ENCODE data around the gene FOXF2. TPM values are rescaled to one million over a fixed set of nuclear protein-coding genes. Genes with fewer than 3 reads are reported as not detected.
"Not testable (repeated sequence)": the region's sequence is repeated elsewhere in the genome, so short reads cannot be mapped to it uniquely, and the experiment has no call there.

FOXF2 gene
- 0.58 TPM for total RNA-seq

GRCh38 chr6:1389369-1390132 is at the start of gene FOXF2:
Gene FOXF2, plus strand, starts transcription at chr6:1389576. Its CDS starts 372 bp downstream, at chr6:1389948.
- ATAC-seq (peak; percentile 27), DNase-seq (ENCODE audit: low spot score) (no peak)
- intact Hi-C loops (cut with DNase I) = loop anchor here (10.0 kb wide), 1 partner anchor 795 kb away; no protein-coding TSS in a partner anchor

- no peak for ATAC-seq
- intact Hi-C loops (cut with DNase I) = no loop called here
Observed at GRCh38 chr6:1346101-1346500, 43.3 kb upstream of the FOXF2 start.

GRCh38 chr6:1346558-1347091 is 42.8 kb upstream of the FOXF2 start:
- intact Hi-C loops (cut with DNase I) = no loop called here
- no peak for DNase-seq (ENCODE audit: low spot score)
- no peak for ATAC-seq

More at GRCh38 chr6:1346101-1346500, 43.3 kb upstream of the FOXF2 start:
- DNase-seq (ENCODE audit: low spot score) = no peak

- no peak for ATAC-seq
- intact Hi-C loops (cut with DNase I) = no loop called here
- no peak for DNase-seq (ENCODE audit: low spot score)
Observed at GRCh38 chr6:1347161-1347560, 42.2 kb upstream of the FOXF2 start.

- intact Hi-C loops (cut with DNase I) = no loop called here
- no peak for DNase-seq (ENCODE audit: low spot score)
- no peak for ATAC-seq
Observed at GRCh38 chr6:1348675-1349074, 40.7 kb upstream of the FOXF2 start.

- intact Hi-C loops (cut with DNase I) = no loop called here
- ATAC-seq (no peak), DNase-seq (ENCODE audit: low spot score) (no peak)
Observed at GRCh38 chr6:1349655-1350054, 39.7 kb upstream of the FOXF2 start.

- ATAC-seq = no peak
- DNase-seq (ENCODE audit: low spot score) = no peak
- intact Hi-C loops (cut with DNase I) = no loop called here
Observed at GRCh38 chr6:1351381-1352008, 37.9 kb upstream of the FOXF2 start.

- ATAC-seq; DNase-seq (ENCODE audit: low spot score); intact Hi-C loops (cut with DNase I): not testable (repeated sequence)
Observed at GRCh38 chr6:1355068-1355467, 34.3 kb upstream of the FOXF2 start.

- intact Hi-C loops (cut with DNase I); ATAC-seq; DNase-seq (ENCODE audit: low spot score): not testable (repeated sequence)
Observed at GRCh38 chr6:1361717-1362116, 27.7 kb upstream of the FOXF2 start.

- intact Hi-C loops (cut with DNase I) = no loop called here
- no peak for ATAC-seq
- DNase-seq (ENCODE audit: low spot score) = no peak
Observed at GRCh38 chr6:1362643-1363042, 26.7 kb upstream of the FOXF2 start.

- no peak for DNase-seq (ENCODE audit: low spot score)
- peak; percentile 85 for ATAC-seq
- intact Hi-C loops (cut with DNase I) = no loop called here
Observed at GRCh38 chr6:1363298-1363697, 26.1 kb upstream of the FOXF2 start.

- intact Hi-C loops (cut with DNase I) = no loop called here
- DNase-seq (ENCODE audit: low spot score) (no peak), ATAC-seq (peak; percentile 90)
Observed at GRCh38 chr6:1363729-1364572, 25.4 kb upstream of the FOXF2 start.

GRCh38 chr6:1364791-1365190 is 24.6 kb upstream of the FOXF2 start:
- ATAC-seq (no peak), DNase-seq (ENCODE audit: low spot score) (no peak)
- intact Hi-C loops (cut with DNase I) = no loop called here

- DNase-seq (ENCODE audit: low spot score) (no peak), ATAC-seq (no peak)
- intact Hi-C loops (cut with DNase I) = no loop called here
Observed at GRCh38 chr6:1365686-1366085, 23.7 kb upstream of the FOXF2 start.

- ATAC-seq (no peak), DNase-seq (ENCODE audit: low spot score) (no peak)
- intact Hi-C loops (cut with DNase I) = no loop called here
Observed at GRCh38 chr6:1367771-1368170, 21.6 kb upstream of the FOXF2 start.

GRCh38 chr6:1368940-1369339 is 20.4 kb upstream of the FOXF2 start:
- DNase-seq (ENCODE audit: low spot score) (no peak), ATAC-seq (no peak)
- intact Hi-C loops (cut with DNase I) = no loop called here

- DNase-seq (ENCODE audit: low spot score); intact Hi-C loops (cut with DNase I); ATAC-seq: not testable (repeated sequence)
Observed at GRCh38 chr6:1369695-1370094, 19.7 kb upstream of the FOXF2 start.

GRCh38 chr6:1371933-1372332 is 17.4 kb upstream of the FOXF2 start:
- DNase-seq (ENCODE audit: low spot score) = no peak
- intact Hi-C loops (cut with DNase I) = no loop called here
- no peak for ATAC-seq

- no peak for DNase-seq (ENCODE audit: low spot score)
- intact Hi-C loops (cut with DNase I) = no loop called here
- no peak for ATAC-seq
Observed at GRCh38 chr6:1372690-1373089, 16.7 kb upstream of the FOXF2 start.

All from sciatic nerve (tissue), 2 donors.